ENCODE results near the gene TM7SF3. TPM values are rescaled to one million over a fixed set of nuclear protein-coding genes. Genes with fewer than 3 reads are reported as not detected.

Gene TM7SF3
- total and polyA plus RNA-seq, 2 donors (not counting 3 experiments of a cell fraction or from before 2014, with no cell fraction given) = 54.8 to 70.7 TPM

GRCh38 chr12:27003421-27004381 is 10.5 kb downstream of the TM7SF3 start:
- H4K20me1 ChIP-seq (replicated peaks; ENCODE audit: control insufficient read depth, extremely low read depth, insufficient read depth, low read length) = peaks cover 3% of the 10 kb centered on the region
- FAIRE-seq = no peak
- ChIA-PET POLR2A (interaction anchor here (0.5 kb wide), 1 partner anchor 1040 kb away, joined by 8 read pairs; no protein-coding TSS in a partner anchor), CTCF (interaction anchor here (1.4 to 2.4 kb wide), 3 partner anchors 9 to 303 kb away, joined by 6 to 15 read pairs (median 8); no protein-coding TSS in a partner anchor)
- peaks cover 8% of the 10 kb centered on the region for H3K79me2 ChIP-seq (ENCODE audit: control insufficient read depth, insufficient read depth, low read length)
- H3K4me1 ChIP-seq (ENCODE audit: control insufficient read depth, extremely low read depth, insufficient read depth, low read length) = peaks cover 20% of the 10 kb centered on the region
- no peak overlapping the region for H3K27ac ChIP-seq (ENCODE audit: insufficient read depth, low read depth, low read length)
- H3K36me3 ChIP-seq (ENCODE audit: control insufficient read depth in 2 of 2, extremely low read depth in 1 of 2, insufficient read depth in 2 of 2, low read length in 2 of 2) = no peaks in the 10 kb centered on the region
- TF ChIP-seq POLR2AphosphoS5 (IDR thresholded peaks at IDR 0.05; ENCODE audit: insufficient read depth, low read depth, low read length) (no peak), GATA2 (IDR thresholded peaks at IDR 0.05; ENCODE audit: insufficient read depth, insufficient read length, low read depth, low read length) (no peak), MAX (IDR thresholded peaks at IDR 0.05; ENCODE audit: insufficient read depth, insufficient read length) (no peak), CTCF (IDR thresholded peaks at IDR 0.05; ENCODE audit: extremely low read depth in 1 of 2, insufficient read depth in 1 of 2, low read depth in 1 of 2, low read length in 2 of 2) (no peak), JUN (IDR thresholded peaks at IDR 0.05; ENCODE audit: borderline replicate concordance, insufficient read depth, insufficient read length, low read depth) (no peak), EZH2 (IDR thresholded peaks at IDR 0.05; ENCODE audit: borderline replicate concordance, low read depth, low read length, severe bottlenecking) (no peak), POLR2A (IDR thresholded peaks at IDR 0.05; ENCODE audit: low read depth, low read length) (no peak), MYC (IDR thresholded peaks at IDR 0.05; ENCODE audit: low read depth, low read length) (no peak), FOS (IDR thresholded peaks at IDR 0.05; ENCODE audit: borderline replicate concordance, insufficient read depth, low read length) (no peak)
- BruUV-seq (replicated peaks) = no TSS peak
- H3K4me3 ChIP-seq (replicated peaks in 1 of 3; ENCODE audit: insufficient read depth in 1 of 3, low read depth in 1 of 3, low read length in 3 of 3) = no peak overlapping the region
- dilution Hi-C loops (cut with MboI; ENCODE audit: extremely low pct_ligation_motif_present, low sequenced_read_pairs) (no loop called here), intact Hi-C loops (cut with micrococcal nuclease) (no loop called here)
- no peak overlapping the region for H3K9ac ChIP-seq (replicated peaks; ENCODE audit: extremely low read depth, insufficient read depth, low read length)
- DNase-seq (ENCODE audit: low read depth, low spot score) = no peak
- H2AFZ ChIP-seq (ENCODE audit: low read depth, low read length) = no peak overlapping the region
- H3K27me3 ChIP-seq (ENCODE audit: control insufficient read depth in 2 of 2, insufficient read depth in 2 of 2, low read length in 2 of 2) = no peaks in the 10 kb centered on the region
- H3K4me2 ChIP-seq (ENCODE audit: insufficient read depth, low read length) = no peak overlapping the region
- H3K9me1 ChIP-seq (replicated peaks; ENCODE audit: control insufficient read depth, extremely low read depth, insufficient read depth, low read length) = no peaks in the 10 kb centered on the region
- H3K9me3 ChIP-seq (replicated peaks; ENCODE audit: control insufficient read depth, insufficient read depth, low read length) = no peaks in the 10 kb centered on the region

All from endothelial cell of umbilical vein (primary cell).